HG03378 (cell line): ENCODE data around the gene ERCC5.

ENCODE experiments used
- ATAC-seq: cut with Tn5 transposase; IDR thresholded peaks from one replicate; pipeline ENCODE4 v1.9.1; 2021; ENCODE audit warnings: mild to moderate bottlenecking, moderate library complexity; ENCODE audit not compliant: unreplicated experiment

The ERCC5 gene

DNA sequence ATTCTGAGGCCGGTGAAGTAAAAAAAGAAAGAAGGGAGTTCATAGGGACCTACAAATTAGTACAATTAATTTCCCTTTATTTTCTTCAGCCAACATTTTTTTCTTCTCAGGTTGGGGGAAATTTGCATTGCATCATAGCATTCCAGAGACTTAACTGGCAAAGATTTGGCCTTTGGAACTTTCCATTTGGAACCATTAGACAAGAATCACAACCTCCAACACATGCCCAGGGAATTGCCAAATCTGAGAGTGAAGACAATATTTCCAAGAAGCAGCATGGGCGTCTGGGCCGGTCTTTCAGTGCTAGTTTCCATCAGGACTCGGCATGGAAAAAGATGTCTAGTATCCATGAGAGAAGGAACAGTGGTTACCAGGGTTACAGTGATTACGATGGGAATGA, 6.4 kb upstream of the ERCC5 start:
- no peak for ATAC-seq

GRCh38 chr13:102845289-102845629, 573 bp upstream of the ERCC5 start:
- ATAC-seq, result peak; percentile 24

- ATAC-seq, result peak; percentile 34
These were observed 606 bp downstream of the ERCC5 start for GRCh38 chr13:102846261-102847015.

- peak; percentile 24 for ATAC-seq
These were observed 1.7 kb downstream of the ERCC5 start for GRCh38 chr13:102847272-102848234.

DNA sequence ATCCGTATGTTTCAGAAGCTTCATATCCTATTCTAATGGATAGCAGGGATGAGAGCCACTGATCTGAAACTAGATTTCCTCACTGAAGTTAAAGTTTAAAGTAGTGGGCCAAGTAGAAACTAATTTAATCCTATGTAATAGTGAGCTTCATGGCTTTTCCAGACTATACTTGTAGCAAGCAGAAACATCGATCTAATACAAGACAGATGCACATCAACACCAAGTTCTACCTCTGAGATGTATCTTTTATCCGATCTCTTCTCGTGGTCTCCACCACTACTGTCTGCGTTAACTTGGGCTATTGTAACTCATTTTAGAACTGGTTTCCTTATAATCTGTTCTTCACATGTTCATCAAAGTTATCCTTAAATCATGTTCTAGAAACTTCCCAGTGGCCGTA, 3.1 kb downstream of the ERCC5 start:
- ATAC-seq, result no peak

- ATAC-seq, result no peak
These were observed 6.7 kb downstream of the ERCC5 start for GRCh38 chr13:102852556-102852955.

DNA sequence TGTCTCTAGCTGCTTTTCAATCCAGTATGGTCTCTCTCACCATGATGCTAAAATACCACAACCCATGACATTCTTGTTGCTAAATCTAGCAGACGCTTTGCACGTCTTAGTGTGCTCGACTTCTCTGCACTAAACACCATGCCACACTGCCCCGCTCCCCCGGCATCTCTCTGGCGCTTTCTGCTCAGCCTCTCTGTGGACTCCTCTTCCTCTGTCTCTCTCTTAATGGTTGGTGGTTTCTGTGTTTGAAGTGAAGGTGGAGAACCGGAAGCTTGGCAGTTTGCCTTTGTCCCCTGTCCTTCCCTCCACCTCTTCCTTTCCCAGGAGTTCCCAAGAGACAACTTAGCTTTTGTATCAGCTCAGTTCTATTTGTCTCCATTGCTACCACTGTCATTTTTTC, 8.8 kb downstream of the ERCC5 start:
- peak; percentile 59 for ATAC-seq

GRCh38 chr13:102856557-102856956, 10.7 kb downstream of the ERCC5 start:
- ATAC-seq, result no peak

GRCh38 chr13:102862624-102863210, 16.9 kb downstream of the ERCC5 start:
- no peak for ATAC-seq

DNA sequence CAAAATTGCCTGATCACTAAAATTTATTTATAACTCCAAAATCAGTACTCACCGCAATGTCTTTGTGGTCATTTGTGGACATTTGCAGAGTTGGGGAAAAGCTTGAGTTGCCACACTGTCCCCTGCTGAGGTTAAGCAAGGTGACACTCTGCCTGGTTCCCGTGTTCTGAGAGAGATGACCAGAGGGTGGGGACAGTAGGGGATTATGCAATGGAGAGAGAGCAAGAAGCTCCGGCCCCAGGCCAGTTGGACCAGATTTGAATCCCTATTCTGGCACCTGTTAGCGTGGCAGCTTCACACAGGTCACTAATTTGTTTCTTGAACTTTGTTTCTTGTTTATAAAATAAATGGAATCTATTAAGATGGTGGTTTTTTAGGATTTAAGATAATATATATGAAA, 17.8 kb downstream of the ERCC5 start:
- no peak for ATAC-seq

DNA sequence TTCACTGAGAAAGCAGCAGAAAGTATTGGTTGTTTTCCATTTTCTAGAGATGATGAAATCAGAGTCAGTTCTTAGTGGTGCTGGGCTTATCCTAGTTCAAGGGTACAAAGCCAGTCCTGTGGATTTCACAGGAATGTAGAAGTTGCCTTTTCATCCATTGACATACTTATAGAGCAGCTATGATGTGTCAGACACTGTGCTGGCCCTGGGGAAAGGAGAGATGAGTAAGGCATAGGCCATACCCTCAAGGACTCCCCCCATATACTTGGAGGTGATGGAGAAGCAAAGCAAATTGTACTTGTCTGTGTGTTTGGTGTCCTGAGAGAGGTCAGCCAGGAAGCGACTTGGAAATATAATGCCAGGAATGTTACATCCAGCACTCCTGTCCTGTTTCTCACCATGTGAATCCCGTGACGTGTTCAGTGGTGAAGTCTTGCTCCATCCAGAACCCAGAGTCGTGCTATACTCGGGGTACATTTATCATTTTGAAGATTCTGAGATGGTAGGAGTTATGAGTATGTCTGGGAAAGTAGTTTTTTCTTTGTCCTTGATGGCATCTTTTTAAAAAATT, 22.6 kb downstream of the ERCC5 start:
- ATAC-seq, result no peak

DNA sequence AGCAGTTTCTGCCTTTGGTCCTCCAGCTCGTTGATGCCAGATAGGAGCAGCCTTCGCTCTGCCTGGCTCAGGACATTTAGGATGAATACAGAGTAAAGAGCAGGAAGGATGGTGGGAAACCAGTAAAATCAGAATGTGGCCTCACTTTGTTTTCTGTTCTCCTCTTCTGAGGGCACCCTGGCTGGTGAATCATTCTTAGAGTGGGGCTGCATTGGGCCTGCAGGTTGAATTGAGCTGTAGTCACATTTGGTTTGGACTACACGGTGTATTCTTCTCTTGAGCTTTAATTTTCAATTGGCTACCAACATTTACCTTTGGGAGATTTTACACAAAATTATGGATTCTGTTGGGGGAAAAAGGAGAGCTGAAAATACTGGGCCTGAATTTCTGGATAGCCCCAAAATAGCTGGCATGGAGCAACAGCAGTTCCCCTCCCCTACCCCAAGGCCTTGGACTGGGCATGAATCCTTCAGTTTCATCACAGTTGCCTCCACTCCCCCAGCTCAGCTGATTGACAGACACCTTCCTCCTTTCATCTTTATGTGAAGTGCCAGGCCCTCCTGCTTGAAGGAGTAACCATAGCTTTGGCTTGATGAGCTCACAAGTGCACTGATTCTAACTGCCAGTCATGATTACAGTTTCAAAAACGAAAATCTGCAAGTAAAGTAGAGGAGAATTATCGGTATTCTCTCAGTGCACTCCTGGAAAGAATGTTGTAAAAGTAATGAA, 24.3 kb downstream of the ERCC5 start:
- peak; percentile 24 for ATAC-seq

DNA sequence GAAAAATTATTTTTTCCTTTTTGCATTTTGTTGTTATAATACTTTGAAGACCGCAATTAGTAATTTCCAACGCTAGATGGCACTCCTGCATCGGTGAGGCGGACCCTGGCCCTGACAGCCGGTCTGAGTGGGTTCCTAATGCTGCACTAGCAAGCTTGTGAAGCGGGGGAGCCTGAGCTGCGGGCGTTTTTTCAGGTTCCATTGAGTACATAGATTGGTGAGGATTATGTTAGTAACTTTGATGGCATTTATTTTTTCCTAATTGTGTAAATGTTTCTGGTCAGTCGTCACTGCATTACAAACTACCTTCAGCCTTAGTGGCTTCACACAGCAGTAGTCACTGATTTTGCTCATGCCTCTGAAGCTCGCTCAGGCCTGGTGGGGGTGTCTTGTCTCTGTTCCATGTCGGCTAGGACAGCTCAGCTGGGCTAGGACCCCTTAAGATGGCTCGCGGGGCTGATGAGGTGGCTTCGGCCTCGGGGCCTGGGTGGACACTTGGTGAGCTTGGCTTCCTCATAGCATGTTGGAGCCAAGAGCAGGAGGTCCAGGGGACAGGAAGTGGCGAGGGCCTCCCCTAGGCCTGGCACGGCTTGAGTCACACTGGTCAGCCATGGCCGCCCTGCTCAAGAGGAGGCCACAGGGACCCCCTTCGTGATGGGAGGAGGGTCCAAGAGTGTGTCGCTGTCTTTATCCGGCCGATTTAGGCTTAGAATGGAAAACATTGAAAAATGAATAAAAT, 25.0 kb downstream of the ERCC5 start:
- ATAC-seq, result peak; percentile 79

DNA sequence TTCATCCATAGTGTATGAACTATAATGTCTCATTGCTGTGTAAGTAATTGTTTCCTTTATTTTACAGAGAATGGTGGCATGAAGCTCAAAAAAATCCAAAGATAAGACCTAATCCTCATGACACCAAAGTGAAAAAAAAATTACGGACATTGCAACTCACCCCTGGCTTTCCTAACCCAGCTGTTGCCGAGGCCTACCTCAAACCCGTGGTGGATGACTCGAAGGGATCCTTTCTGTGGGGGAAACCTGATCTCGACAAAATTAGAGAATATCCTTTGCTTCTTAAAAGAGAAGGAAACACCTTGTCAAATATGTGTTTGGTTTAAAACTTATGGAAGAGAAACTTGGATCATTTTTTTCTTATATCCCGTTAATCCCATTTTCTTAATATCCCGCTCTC, 26.3 kb downstream of the ERCC5 start:
- ATAC-seq, result no peak

- no peak for ATAC-seq
These were observed 26.7 kb downstream of the ERCC5 start for GRCh38 chr13:102872531-102872930.

DNA sequence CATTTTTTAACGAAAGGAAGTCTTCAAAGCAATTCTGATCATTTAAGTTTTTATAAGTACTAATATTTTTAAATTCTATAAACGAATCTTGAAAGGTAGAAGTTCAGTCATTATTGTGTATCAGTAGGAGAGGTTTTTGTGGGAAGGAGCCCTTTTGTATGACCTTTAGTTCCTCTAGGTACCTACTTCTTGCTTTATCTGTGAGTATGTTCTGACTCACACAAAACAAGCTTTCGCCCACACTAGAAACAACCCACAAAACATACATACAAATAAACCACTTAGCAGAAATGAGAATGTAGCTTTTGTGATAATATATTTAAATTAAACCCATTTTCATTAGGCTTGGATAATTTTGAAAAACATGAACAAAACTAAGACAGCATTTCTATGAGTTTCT, 27.8 kb downstream of the ERCC5 start:
- peak; percentile 71 for ATAC-seq

GRCh38 chr13:102875256-102875655, 29.4 kb downstream of the ERCC5 start:
- ATAC-seq, result no peak

DNA sequence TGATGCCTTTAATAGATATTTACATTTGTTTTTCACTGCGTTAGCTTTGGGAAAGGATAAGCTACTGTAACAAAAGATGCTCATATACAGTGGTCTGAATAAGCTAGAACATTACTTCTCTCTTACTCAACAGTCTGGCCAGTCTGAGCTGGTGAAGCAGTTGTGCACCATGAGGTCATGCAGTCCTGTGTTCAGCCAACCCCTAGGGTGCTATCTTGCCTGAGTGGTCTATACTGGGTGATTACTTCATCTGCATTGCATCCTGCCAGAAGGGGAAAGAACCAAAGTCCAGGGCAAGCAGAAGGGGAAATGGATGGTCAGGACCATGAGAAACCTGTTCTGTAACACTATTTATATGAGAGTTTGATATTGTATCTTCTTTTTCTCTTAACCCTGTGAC, 31.5 kb downstream of the ERCC5 start:
- no peak for ATAC-seq

DNA sequence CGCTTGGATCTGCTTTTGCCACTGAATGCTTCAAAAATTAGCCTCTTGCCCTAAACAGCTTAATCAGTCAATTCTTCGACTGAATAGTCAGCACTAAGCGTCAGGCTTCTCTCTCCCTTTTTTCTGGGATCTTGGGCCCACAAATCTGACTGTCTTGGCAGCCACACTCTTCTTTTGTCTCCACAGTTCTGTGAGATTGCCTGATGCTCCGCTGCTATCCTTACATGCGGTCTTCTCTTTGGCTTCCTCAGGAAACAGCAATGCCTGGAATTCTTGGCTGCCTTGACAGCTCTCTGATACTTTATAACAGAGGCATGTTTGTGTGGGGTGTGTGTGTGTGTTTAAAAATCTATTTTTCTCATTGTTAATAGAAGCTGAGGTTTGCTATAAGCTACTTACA, 32.6 kb downstream of the ERCC5 start:
- no peak for ATAC-seq
